Stimulated activated CD4-positive, alpha-beta T cell treated with anti-CD3 and anti-CD28 coated beads, Interleukin-4, amount 100 ng/mL, for 24 hours (primary cell): ENCODE results near the gene SEC24C.

Experiments
- DNase-seq: peaks from one replicate; pipeline ENCODE4 v3.0.0-alpha.2; 2020

Gene SEC24C

DNA sequence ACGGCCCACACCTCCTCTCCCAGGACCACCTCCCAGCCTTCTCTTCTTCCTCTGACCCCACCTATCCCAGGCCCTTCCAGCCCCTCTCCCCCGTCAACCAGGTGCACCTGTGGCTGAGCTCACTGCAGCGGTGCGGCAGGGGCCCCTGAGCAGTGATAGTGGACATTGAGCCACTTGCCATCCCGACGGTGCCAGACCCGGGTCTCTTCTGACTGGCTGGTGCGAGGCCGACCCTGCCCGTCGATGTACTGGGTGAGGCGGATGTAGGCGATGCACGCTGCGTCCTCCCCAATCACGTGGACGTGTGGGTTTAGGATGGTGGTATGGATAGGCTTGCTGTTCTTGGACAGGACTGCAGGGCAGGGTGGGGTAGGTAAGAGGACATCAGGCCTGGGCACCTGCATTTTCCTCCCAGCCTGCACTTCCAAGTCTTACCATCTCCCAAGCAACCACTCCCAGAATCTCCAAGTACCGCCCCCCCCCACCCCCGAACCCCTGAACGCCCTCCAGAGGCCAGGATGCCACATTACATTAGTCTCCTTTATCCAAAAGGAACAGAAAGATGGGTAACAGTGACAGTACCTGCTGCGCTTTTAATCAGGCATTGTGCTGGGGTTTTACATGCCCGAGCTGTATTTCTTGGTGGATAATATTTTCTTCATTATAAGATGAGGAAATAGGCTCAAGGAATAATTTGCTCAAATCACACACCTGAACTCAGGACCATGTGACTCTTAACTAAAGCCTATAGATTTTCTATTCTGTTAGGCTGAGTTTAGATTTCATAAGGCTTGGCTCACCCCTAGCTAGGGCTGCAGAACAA lies 70.9 kb downstream of the SEC24C start:
- no peak for DNase-seq

DNA sequence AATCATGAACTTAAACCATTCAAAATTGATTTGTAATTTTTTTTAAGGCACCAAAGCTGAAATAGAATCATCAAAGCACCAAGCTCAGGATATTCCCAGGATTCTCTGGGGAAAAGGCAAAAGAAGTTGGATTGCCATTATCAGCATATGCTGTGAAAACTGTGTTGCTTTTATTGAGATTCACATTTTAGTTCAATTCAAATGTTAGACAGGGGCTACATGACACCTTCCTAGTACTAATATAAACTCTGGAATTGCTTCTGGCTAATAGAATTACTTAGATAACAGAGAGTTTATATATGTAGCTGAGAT lies 71.5 kb downstream of the SEC24C start:
- DNase-seq: no peak

DNA sequence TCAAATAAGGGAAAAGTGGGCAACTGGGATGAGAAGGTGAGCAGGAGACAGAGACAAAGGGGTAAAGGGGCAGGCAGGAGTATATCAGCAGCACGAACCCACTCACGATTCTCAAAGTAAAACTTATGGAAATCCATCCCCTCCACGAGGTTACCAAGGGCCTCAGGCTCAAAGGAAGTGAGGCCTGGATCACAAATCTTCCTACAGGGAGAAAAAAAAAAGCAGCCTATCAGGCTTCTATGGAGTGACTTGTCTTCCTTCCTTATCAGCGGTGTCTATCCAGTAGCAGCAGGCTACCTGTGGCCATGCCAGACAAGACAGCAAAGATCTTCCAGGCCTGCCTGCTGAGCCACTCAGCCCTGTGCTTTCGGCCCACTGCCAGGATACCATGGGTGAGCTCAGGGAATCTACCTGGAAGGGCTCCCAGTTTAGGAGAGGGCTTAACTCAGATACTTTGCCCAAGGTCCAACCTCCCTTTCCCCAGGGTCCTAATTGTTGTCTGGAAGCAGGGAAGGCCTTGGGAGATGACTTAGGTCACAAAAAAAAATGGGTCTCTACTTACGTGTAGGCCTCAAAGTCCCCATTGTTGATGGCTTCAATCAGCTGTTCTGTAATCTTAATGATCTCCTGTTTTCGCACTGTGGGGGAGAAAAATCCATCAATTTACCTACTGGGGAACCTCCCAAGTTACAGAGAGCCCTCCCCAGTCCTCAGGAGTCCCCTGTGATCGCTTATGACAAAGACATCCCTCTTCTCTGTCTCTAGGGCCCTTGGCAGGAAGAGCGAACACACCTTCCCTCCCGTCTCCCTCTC lies 73.0 kb downstream of the SEC24C start:
- no peak for DNase-seq

DNA sequence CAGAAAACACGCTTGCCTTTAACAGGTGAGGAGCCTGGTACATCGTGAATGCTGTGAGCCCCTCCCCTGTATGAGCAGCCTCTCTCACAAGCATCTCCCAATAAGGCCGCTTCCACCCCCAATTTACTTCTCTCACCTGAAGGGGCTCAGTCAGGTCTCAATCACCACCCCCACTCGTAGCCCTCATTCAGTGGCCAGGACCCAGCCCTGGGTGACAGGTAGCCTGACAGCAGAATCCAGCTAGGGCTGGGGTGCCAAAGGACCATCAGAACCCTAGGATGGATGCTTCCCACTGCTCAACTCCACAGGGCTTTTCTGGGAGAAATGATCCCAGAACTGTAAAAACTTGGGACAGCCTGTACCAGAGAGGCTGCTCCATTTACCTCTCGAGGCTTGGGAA lies 73.7 kb downstream of the SEC24C start:
- DNase-seq: no peak

DNA sequence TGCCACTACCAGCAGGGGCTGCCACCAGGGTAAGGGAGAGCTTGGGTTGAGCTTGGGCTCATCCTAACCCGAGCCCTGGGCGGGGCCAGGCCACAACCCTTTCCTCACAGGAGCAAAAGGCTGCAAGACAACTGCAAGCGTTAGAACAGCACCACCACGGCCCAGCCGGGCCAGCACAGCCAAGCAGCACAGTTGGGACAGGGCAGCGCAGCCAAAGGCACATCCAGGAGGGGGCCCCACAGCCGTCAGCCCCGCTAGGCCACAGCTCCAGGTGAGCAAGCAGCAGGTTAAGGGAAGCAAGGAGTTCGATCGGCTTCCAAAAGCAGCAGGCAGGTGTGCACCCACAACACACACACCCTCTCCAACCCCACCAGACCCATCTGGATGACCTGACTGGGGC lies 74.2 kb downstream of the SEC24C start:
- no peak for DNase-seq

DNA sequence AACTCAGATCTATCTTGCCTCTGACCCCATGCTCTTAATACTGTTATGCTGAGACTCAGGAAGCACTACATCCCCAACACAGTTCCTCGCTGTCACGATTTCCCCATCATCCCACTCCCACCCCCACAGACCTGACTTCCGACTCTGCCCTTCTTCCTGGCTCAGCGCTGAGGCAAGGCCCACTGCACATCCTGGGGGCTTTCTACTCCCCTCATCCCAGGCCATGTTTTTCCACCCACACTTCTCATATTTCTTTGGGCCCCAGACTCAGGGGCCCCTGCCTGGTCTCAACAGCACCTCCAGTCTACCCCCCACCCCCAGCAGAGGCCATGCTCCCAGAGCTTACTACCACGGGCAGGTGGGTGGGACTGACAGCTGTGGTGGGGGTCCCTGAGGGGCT lies 74.9 kb downstream of the SEC24C start:
- DNase-seq: no peak

DNA sequence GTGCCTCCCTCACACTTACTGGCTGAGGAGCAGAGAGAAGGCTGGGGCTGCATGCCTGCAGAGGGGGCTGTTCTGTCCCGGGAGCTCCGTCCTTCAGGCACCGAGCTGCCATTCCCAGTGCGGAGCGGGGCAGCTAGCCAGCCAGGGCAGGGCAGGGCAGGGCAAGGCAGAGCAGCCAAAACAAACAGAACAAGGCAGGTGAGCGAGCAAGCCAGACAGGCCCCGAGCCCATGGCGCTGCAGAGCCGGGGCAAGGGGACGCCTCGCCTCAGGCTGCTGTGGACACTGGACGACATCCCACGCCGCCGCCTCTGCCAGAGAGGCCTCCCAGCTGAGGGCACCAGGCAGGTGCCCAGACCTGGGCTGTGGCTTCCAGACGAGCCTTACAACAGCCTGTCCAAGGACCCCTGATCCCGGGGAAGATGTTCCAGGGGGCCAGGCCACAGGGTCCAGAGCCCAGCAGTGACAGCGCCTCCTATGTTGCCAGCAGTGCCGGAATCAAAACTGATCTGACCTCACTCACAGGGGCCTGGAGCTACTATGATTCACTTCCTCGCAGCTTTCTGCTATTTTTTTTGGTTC lies 75.4 kb downstream of the SEC24C start:
- DNase-seq: no peak
